ENCODE measurements around the gene SIGLEC10.
A peak's percentile ranks its signal among the peaks of the same experiment; 100 is the strongest.
"Not testable (repeated sequence)": the region's sequence is repeated elsewhere in the genome, so short reads cannot be mapped to it uniquely, and the experiment has no call there.

Gene SIGLEC10

GRCh38 chr19:51417107-51417809, at the start of gene SIGLEC10:
SIGLEC10 (minus strand) TSS chr19:51417642; CDS start chr19:51417581, 61 bp downstream.
- no peak for TF ChIP-seq ZNF274 (IDR thresholded peaks at IDR 0.05; ENCODE audit: low read depth, low read length)
- peak within 1 kb of the TSS; percentile 24; the same call in 1 of the 2 replicates for H3K4me3 ChIP-seq (ENCODE audit: low read length)

GRCh38 chr19:51466723-51467122, 49.3 kb upstream of the SIGLEC10 start:
- H3K4me3 ChIP-seq (ENCODE audit: low read length): no peak overlapping the region
- TF ChIP-seq ZNF274 (IDR thresholded peaks at IDR 0.05; ENCODE audit: low read depth, low read length): no peak

GRCh38 chr19:51463976-51464581, 46.6 kb upstream of the SIGLEC10 start:
- H3K4me3 ChIP-seq (ENCODE audit: low read length): not testable (repeated sequence)

- no peak for TF ChIP-seq ZNF274 (IDR thresholded peaks at IDR 0.05; ENCODE audit: low read depth, low read length)
- H3K4me3 ChIP-seq (ENCODE audit: low read length): no peak overlapping the region
These were observed 45.2 kb upstream of the SIGLEC10 start for GRCh38 chr19:51462681-51463080.

DNA sequence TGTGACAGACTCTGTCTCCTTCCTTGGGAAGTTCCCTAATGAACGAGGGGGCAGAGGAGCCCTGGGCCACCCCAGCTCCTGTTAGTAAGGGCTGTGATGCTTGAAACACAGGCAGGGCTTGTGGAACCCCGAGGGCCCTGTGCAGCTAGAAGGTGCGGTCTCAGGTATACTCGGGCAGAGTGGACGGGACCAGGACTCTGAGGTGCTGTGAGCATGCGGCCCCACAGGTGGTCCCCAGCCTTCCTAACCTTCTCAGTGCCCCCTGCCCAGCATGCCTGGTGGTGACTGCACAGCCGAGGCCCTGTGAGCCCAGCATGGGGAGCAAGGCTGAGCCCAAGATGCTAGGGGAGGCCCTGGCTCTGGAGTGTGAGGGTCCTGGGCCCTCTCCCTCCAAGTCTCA, 44.8 kb upstream of the SIGLEC10 start:
- no peak for TF ChIP-seq ZNF274 (IDR thresholded peaks at IDR 0.05; ENCODE audit: low read depth, low read length)
- H3K4me3 ChIP-seq (ENCODE audit: low read length): no peak overlapping the region

GRCh38 chr19:51461723-51462161, 44.3 kb upstream of the SIGLEC10 start:
- no peak overlapping the region for H3K4me3 ChIP-seq (ENCODE audit: low read length)
- no peak for TF ChIP-seq ZNF274 (IDR thresholded peaks at IDR 0.05; ENCODE audit: low read depth, low read length)

GRCh38 chr19:51460164-51460992, 42.9 kb upstream of the SIGLEC10 start:
- TF ChIP-seq ZNF274 (IDR thresholded peaks at IDR 0.05; ENCODE audit: low read depth, low read length): no peak
- H3K4me3 ChIP-seq (ENCODE audit: low read length): no peak overlapping the region

DNA sequence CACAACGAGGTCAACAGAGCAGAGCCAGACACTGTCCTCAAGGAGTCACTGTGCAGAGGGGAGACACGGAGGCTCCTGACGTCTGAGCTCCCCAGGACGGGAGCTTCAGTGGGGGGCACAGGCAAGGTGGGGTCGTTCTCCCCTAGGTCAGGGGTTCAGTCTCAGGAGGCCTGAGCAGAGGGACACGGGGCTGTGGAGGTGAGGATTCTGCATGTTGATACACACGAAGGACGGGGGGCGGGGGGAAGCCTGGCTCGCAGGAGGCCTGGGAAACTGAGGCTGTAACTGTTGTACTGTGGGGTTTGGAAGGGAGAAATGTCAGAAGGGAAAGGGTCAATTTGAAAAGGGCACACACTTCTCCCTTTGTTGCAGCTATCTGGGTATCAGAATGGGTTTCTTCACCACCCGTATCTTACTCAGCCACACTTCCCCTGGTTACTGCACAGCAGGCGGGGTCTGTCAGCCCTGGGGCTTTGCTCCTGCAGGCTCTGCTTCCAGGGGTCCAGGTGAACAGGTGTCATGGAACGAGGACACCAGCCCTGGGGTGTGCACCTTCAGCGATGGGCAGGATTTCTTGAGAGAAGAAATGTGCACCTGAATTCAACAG, 41.6 kb upstream of the SIGLEC10 start:
- no peak overlapping the region for H3K4me3 ChIP-seq (ENCODE audit: low read length)
- no peak for TF ChIP-seq ZNF274 (IDR thresholded peaks at IDR 0.05; ENCODE audit: low read depth, low read length)

DNA sequence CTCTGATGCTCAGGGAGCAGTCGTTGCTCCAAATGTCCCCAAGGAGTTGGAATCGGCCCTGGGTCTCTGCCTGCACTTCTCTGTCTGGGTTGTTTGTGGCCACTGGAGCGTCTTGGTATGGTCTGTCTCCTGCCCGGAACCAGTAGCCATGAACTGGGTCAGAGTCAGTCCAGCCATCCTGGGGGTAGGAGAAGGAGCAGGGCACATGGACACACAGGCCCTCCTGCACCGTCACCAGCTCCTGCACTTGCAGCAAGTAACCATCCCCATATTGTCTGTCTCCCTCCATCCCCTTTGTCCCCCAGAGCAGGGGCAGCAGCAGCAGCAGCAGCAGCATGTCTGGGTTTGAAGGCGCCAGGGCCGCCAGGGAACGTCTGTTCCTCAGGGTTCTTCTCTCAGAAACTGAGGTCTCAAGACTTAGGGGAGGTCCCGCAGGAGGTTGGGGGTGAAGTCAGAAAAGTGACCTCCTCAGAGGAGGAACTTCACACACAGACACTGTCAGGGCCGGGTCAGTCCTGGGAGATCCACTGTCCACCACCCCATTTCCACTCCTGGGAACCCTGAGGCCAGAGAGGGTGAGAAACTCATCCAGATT, 40.7 kb upstream of the SIGLEC10 start, which contains the start of gene SIGLEC8:
TSS of gene SIGLEC8 (minus strand) at position 404 of the 595 bp plus-strand sequence. CDS start at position 337, 67 bp downstream.
- no peak for TF ChIP-seq ZNF274 (IDR thresholded peaks at IDR 0.05; ENCODE audit: low read depth, low read length)
- no peak within 1 kb of the TSS for H3K4me3 ChIP-seq (ENCODE audit: low read length)

GRCh38 chr19:51457351-51458013, 40.0 kb upstream of the SIGLEC10 start:
- no peak overlapping the region for H3K4me3 ChIP-seq (ENCODE audit: low read length)
- no peak for TF ChIP-seq ZNF274 (IDR thresholded peaks at IDR 0.05; ENCODE audit: low read depth, low read length)

DNA sequence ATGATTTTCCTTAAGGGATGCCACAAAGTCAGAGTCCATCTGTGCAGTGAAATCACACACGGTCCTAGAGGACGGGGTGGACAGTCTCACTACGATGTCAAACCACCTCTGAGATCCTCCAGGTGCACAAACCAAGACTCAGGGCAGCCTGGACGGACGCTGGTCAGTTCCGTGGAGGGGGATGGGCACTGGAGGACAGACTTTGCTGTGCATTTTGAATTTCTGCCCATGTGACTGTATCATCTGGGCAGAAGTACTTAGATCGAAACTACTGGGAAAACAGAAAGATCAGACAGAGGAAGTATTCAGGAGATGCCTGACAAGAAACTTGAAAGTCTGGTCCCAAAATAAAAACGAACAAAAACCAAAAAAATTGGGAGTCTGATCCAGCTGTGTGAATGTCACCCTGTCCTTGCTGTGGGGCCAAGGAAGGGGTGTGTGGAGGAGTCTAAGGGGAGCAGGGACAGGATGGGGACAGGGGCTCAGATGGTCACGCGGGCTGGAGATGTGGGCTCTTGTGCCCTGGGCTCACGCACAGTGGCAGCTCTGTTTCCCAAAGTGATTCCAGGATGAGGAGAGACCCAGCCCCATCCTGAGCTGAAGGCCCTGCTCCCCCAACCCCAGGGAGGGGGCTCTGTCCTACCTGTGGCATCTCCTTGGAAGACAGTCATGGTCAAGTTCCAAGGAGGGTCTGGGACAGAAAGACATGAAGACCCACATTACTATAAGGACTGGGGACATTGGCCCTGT, 39.3 kb upstream of the SIGLEC10 start:
- no peak for TF ChIP-seq ZNF274 (IDR thresholded peaks at IDR 0.05; ENCODE audit: low read depth, low read length)
- H3K4me3 ChIP-seq (ENCODE audit: low read length): no peak overlapping the region

DNA sequence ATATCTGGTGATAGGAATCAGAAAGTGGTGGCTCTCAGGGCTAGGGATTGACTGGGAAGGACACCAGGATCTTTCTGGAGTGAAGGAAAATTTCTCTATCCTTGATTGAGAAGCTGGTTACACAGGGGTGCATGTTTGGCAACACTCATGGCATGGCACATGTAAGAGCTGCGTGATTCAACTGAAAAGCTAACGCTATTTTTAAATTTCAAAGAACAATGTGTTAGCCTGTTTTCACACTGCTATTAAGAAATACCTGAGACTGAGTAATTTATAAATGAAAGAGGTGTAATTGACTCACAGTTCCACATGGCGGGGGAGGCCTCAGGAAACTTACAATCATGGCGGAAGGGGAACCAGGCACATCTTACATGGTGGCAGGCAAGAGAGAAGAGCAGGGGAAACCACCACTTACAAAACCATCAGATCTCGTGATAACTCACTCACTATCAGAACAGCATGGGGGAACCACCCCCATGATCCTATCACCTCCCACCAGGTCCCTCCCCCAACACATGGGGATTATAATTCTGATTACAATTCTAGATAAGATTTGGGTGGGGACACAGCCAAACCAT, 33.4 kb upstream of the SIGLEC10 start:
- H3K4me3 ChIP-seq (ENCODE audit: low read length): no peak overlapping the region
- TF ChIP-seq ZNF274 (IDR thresholded peaks at IDR 0.05; ENCODE audit: low read depth, low read length): no peak

Data from GM08714 (cell line).